Upper lobe of right lung (tissue), 1 donor: ENCODE measurements around the gene CABLES1. TPM values are rescaled to one million over a fixed set of nuclear protein-coding genes. Genes with fewer than 3 reads are reported as not detected.

ENCODE experiments used
- ATAC-seq: fragments of 200-7000 bp; cut with Tn5 transposase; one replicate; pipeline ENCODE4 v1.9.1; 2020; ENCODE audit warnings: mild to moderate bottlenecking, moderate library complexity
- DNase-seq: peaks from one replicate; pipeline ENCODE4 v3.0.0-alpha.2; 2020
- H3K27ac ChIP-seq: fragments of 200-600 bp; one replicate; pipeline ENCODE4 v1.8.0; 2022
- H3K27me3 ChIP-seq: fragments of 200-600 bp; one replicate; pipeline ENCODE4 v1.8.0; 2022; ENCODE audit warnings: mild to moderate bottlenecking
- H3K36me3 ChIP-seq: fragments of 200-600 bp; one replicate; pipeline ENCODE4 v1.8.0; 2022
- H3K4me1 ChIP-seq: fragments of 200-600 bp; one replicate; pipeline ENCODE4 v1.8.0; 2022
- H3K4me3 ChIP-seq: fragments of 200-600 bp; one replicate; pipeline ENCODE4 v1.8.0; 2022; ENCODE audit warnings: mild to moderate bottlenecking
- H3K9me3 ChIP-seq: fragments of 200-600 bp; one replicate; pipeline ENCODE4 v1.8.0; 2022
- intact Hi-C: fragments of 100-400 bp; cut with DNase I; formaldehyde crosslinking; loops from one replicate; pipeline ENCODE4 v1.11.0; 2022
- total RNA-seq: library from RNA; stranded (reverse); fragmentation: NEBNext Ultra II Directional; extraction: Animal tissue kit (Norgen Biotek cat#: 25700); gene quantifications from one replicate; pipeline ENCODE4 v1.2.1, GENCODE V29; 2021
- TF ChIP-seq, protein P1 (sequence below): fragments of 200-600 bp; IDR thresholded peaks from one replicate; pipeline ENCODE4 v1.8.0; 2022; ENCODE audit warnings: antibody characterized with exemption
- donor health status: DM: no; HTN: yes; CAD: no; lungs with severe emphysema.

Gene CABLES1
- total RNA-seq, 1 donor from 2014 or later = 39.5 TPM

GRCh38 chr18:23232331-23232730 is 97.0 kb downstream of the CABLES1 start:
- TF ChIP-seq, protein P1, sequence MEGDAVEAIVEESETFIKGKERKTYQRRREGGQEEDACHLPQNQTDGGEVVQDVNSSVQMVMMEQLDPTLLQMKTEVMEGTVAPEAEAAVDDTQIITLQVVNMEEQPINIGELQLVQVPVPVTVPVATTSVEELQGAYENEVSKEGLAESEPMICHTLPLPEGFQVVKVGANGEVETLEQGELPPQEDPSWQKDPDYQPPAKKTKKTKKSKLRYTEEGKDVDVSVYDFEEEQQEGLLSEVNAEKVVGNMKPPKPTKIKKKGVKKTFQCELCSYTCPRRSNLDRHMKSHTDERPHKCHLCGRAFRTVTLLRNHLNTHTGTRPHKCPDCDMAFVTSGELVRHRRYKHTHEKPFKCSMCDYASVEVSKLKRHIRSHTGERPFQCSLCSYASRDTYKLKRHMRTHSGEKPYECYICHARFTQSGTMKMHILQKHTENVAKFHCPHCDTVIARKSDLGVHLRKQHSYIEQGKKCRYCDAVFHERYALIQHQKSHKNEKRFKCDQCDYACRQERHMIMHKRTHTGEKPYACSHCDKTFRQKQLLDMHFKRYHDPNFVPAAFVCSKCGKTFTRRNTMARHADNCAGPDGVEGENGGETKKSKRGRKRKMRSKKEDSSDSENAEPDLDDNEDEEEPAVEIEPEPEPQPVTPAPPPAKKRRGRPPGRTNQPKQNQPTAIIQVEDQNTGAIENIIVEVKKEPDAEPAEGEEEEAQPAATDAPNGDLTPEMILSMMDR = no peak
- intact Hi-C loops = no loop called here

GRCh38 chr18:23234619-23235018 is 99.3 kb downstream of the CABLES1 start:
- H3K27me3 ChIP-seq = no peaks in the 10 kb centered on the region
- H3K9me3 ChIP-seq = no peaks in the 10 kb centered on the region
- H3K4me1 ChIP-seq = peaks cover 51% of the 10 kb centered on the region
- intact Hi-C loops = no loop called here
- peaks cover 10% of the 10 kb centered on the region for H3K36me3 ChIP-seq
- H3K4me3 ChIP-seq = no peak overlapping the region
- TF ChIP-seq, protein P1 = no peak
- ATAC-seq = peak; percentile 2
- no peak for DNase-seq
- H3K27ac ChIP-seq = no peak overlapping the region

More at GRCh38 chr18:23232331-23232730, 97.0 kb downstream of the CABLES1 start:
- DNase-seq = no peak
- peaks cover 53% of the 10 kb centered on the region for H3K4me1 ChIP-seq
- no peak overlapping the region for H3K4me3 ChIP-seq
- H3K9me3 ChIP-seq = no peaks in the 10 kb centered on the region
- no peak overlapping the region for H3K27ac ChIP-seq
- ATAC-seq = no peak
- no peaks in the 10 kb centered on the region for H3K27me3 ChIP-seq
- H3K36me3 ChIP-seq = peaks cover 6% of the 10 kb centered on the region

DNA sequence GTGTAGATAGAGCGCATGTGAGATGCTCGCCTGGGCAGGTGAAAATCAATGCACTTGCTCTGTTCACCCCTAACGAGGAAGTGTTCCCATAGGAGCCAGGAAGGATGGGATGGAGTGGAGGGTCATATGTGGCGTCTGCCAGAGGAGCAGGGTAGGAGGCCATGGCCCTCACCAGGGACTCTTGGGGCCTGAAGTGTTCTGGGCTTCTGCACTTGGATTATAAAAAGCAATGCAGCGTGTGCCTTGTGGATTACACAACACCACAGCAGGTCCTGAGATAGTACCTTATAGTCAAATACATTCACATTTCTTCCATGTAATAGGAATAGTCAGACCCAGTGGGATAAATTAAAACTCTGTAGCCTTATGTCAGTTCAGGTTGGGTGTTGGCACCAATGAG is 100.1 kb downstream of the CABLES1 start:
- TF ChIP-seq, protein P1 = no peak
- no peaks in the 10 kb centered on the region for H3K27me3 ChIP-seq
- no peaks in the 10 kb centered on the region for H3K9me3 ChIP-seq
- no peak for DNase-seq
- H3K4me3 ChIP-seq = no peak overlapping the region
- H3K36me3 ChIP-seq = peaks cover 10% of the 10 kb centered on the region
- H3K4me1 ChIP-seq = peaks cover 44% of the 10 kb centered on the region
- ATAC-seq = peak; percentile 15
- H3K27ac ChIP-seq = peak overlapping the region; percentile 24
- intact Hi-C loops = no loop called here

DNA sequence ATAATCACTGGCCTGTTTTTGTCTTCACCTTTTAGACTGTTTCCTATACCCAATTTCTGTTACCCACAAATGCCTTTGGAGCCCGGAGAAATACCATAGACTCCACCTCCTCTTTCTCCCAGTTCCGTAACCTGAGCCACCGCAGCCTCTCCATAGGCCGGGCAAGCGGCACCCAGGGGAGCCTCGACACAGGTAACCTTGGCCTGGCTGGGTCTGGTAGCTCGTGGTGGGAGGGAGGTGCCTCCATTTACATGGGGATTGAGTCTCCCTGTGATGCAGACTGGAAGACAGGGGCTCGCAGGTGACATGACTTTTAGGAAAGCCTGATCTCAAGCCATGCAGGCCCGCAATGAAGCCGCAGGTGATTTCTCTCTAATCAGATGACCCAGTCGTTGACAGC is 100.6 kb downstream of the CABLES1 start:
- no peak for ATAC-seq
- H3K4me1 ChIP-seq = peaks cover 40% of the 10 kb centered on the region
- peaks cover 10% of the 10 kb centered on the region for H3K36me3 ChIP-seq
- TF ChIP-seq, protein P1 = no peak
- intact Hi-C loops = no loop called here
- peak overlapping the region; percentile 24 for H3K27ac ChIP-seq
- no peaks in the 10 kb centered on the region for H3K9me3 ChIP-seq
- no peak for DNase-seq
- no peaks in the 10 kb centered on the region for H3K27me3 ChIP-seq
- no peak overlapping the region for H3K4me3 ChIP-seq

- no peaks in the 10 kb centered on the region for H3K27me3 ChIP-seq
- peak overlapping the region; percentile 76 for H3K27ac ChIP-seq
- no peak for ATAC-seq
- H3K4me1 ChIP-seq = peaks cover 29% of the 10 kb centered on the region
- TF ChIP-seq, protein P1 = no peak
- H3K4me3 ChIP-seq = no peak overlapping the region
- intact Hi-C loops = no loop called here
- H3K9me3 ChIP-seq = no peaks in the 10 kb centered on the region
- H3K36me3 ChIP-seq = peaks cover 10% of the 10 kb centered on the region
- DNase-seq = no peak
Observed at GRCh38 chr18:23236876-23237468, 101.7 kb downstream of the CABLES1 start.
